HepG2 (cell line): ENCODE results near the gene SUPT4H1. TPM values are rescaled to one million over a fixed set of nuclear protein-coding genes. Genes with fewer than 3 reads are reported as not detected.

Source experiments
- BCL6 ChIP-seq: IDR thresholded peaks from 2 replicates; pipeline ENCODE4 v1.6.1; 2016; ENCODE audit warnings: missing genetic modification reagents, missing compliant biosample characterization
- CBX5 ChIP-seq: sonication (generic); formaldehyde crosslinking; IDR thresholded peaks from 2 replicates; pipeline ENCODE4 v1.4.0; 2020; ENCODE audit warnings: missing genetic modification reagents, borderline replicate concordance
- CREM ChIP-seq, 2 experiments: sonication (generic) in 1 of 2; formaldehyde crosslinking in 1 of 2; IDR thresholded peaks; 2 replicates each; pipeline versions ENCODE4 v1.4.0 to v1.6.1; 2016 to 2020; ENCODE audit warnings: antibody characterized with exemption in 1 of 2, mild to moderate bottlenecking in 1 of 2, missing genetic modification reagents in 1 of 2
- HOXA5 ChIP-seq: sonication (generic); formaldehyde crosslinking; IDR thresholded peaks from 2 replicates; pipeline ENCODE4 v1.4.0; 2020; ENCODE audit warnings: missing genetic modification reagents
- NCOR1 ChIP-seq: fragments of 200-600 bp; sonication (generic); IDR thresholded peaks from 2 replicates; pipeline ENCODE4 v1.7.0; 2017; ENCODE audit warnings: antibody characterized with exemption, low read length, borderline replicate concordance
- RORA ChIP-seq: sonication (generic); formaldehyde crosslinking; IDR thresholded peaks from 2 replicates; pipeline ENCODE4 v1.5.0; 2020; ENCODE audit warnings: mild to moderate bottlenecking, missing genetic modification reagents, moderate library complexity
- TCF7 ChIP-seq: sonication (generic); IDR thresholded peaks from 2 replicates; pipeline ENCODE4 v1.6.1; 2016; ENCODE audit warnings: antibody characterized with exemption, low read depth
- TGIF2 ChIP-seq: IDR thresholded peaks from 2 replicates; pipeline ENCODE4 v1.6.1; 2016; ENCODE audit warnings: control low read depth, missing compliant biosample characterization
- U2AF2 ChIP-seq: fragments of 200-400 bp; formaldehyde crosslinking; IDR thresholded peaks from 2 replicates; pipeline ENCODE4 v1.6.1; 2017; ENCODE audit warnings: low read depth, mild to moderate bottlenecking, low read length
- ZNF10 ChIP-seq: sonication (generic); formaldehyde crosslinking; IDR thresholded peaks from 2 replicates; pipeline ENCODE4 v1.4.0; 2020; ENCODE audit warnings: mild to moderate bottlenecking, low read depth, missing genetic modification reagents, borderline replicate concordance
- ZNF256 ChIP-seq: sonication (generic); formaldehyde crosslinking; conservative IDR thresholded peaks from 2 replicates; pipeline ENCODE4 v1.4.0; 2020; ENCODE audit warnings: missing genetic modification reagents
- ZNF30 ChIP-seq: sonication (generic); formaldehyde crosslinking; IDR thresholded peaks from 2 replicates; pipeline ENCODE4 v1.5.0; 2020; ENCODE audit warnings: mild to moderate bottlenecking, missing genetic modification reagents
- ZNF383 ChIP-seq: sonication (generic); formaldehyde crosslinking; IDR thresholded peaks from 2 replicates; pipeline ENCODE4 v1.4.0; 2020; ENCODE audit warnings: missing genetic modification reagents, mild to moderate bottlenecking, borderline replicate concordance
- ZNF549 ChIP-seq: sonication (generic); formaldehyde crosslinking; IDR thresholded peaks from 2 replicates; pipeline ENCODE4 v1.5.0; 2020; ENCODE audit warnings: missing genetic modification reagents
- ZNF672 ChIP-seq: sonication (generic); formaldehyde crosslinking; IDR thresholded peaks from 2 replicates; pipeline ENCODE4 v1.8.1; 2022; ENCODE audit warnings: missing genetic modification reagents
- ZNF678 ChIP-seq: sonication (generic); formaldehyde crosslinking; IDR thresholded peaks from 2 replicates; pipeline ENCODE4 v1.4.0; 2020; ENCODE audit warnings: mild to moderate bottlenecking, missing genetic modification reagents
- polyA plus RNA-seq, 8 experiments: library from polyadenylated mRNA; depleted of rRNA in 3 of 8; stranded (reverse) in 7 of 8; unstranded in 1 of 8; fragments of >200 nt; fragmentation: Illumina TruSeq in 4 of 8; extraction: Trizol in 4 of 8; gene quantifications; 2 replicates each; pipeline versions ENCODE4 v1.2.1 to v1.2.3, GENCODE V29; 2011 to 2016; ENCODE audit warnings: low read depth in 4 of 8, missing spikeins in 1 of 8, mixed read lengths in 1 of 8; ENCODE audit not compliant: insufficient read depth in 1 of 8
- total RNA-seq, 5 experiments: library from RNA; depleted of rRNA; stranded (reverse); fragments of >200 nt; fragmentation: Illumina TruSeq; extraction: Trizol; gene quantifications; 2 replicates each; pipeline ENCODE4 v1.2.3, GENCODE V29; 2016; ENCODE audit warnings: low read depth in 1 of 5
- TF ChIP-seq, protein P1 (sequence below): IDR thresholded peaks from 2 replicates; pipeline ENCODE4 v1.6.1; 2016; ENCODE audit warnings: low read depth, missing genetic modification reagents, missing compliant biosample characterization
- TF ChIP-seq, protein P2 (sequence below): sonication (generic); formaldehyde crosslinking; IDR thresholded peaks from 2 replicates; pipeline ENCODE4 v1.5.1; 2020; ENCODE audit warnings: missing genetic modification reagents, mild to moderate bottlenecking, borderline replicate concordance
- TF ChIP-seq, protein P3 (sequence below): IDR thresholded peaks from 2 replicates; pipeline ENCODE4 v1.6.1; 2016; ENCODE audit warnings: low read depth, control low read depth
- TF ChIP-seq, protein P4 (sequence below): sonication (generic); formaldehyde crosslinking; IDR thresholded peaks from 2 replicates; pipeline ENCODE4 v1.5.0; 2020; ENCODE audit warnings: mild to moderate bottlenecking, missing genetic modification reagents

The SUPT4H1 gene
- total and polyA plus RNA-seq, 2 of the 13 experiments (the other 11 are each of a cell fraction or from before 2014, with no cell fraction given) = 155 to 244 TPM

DNA sequence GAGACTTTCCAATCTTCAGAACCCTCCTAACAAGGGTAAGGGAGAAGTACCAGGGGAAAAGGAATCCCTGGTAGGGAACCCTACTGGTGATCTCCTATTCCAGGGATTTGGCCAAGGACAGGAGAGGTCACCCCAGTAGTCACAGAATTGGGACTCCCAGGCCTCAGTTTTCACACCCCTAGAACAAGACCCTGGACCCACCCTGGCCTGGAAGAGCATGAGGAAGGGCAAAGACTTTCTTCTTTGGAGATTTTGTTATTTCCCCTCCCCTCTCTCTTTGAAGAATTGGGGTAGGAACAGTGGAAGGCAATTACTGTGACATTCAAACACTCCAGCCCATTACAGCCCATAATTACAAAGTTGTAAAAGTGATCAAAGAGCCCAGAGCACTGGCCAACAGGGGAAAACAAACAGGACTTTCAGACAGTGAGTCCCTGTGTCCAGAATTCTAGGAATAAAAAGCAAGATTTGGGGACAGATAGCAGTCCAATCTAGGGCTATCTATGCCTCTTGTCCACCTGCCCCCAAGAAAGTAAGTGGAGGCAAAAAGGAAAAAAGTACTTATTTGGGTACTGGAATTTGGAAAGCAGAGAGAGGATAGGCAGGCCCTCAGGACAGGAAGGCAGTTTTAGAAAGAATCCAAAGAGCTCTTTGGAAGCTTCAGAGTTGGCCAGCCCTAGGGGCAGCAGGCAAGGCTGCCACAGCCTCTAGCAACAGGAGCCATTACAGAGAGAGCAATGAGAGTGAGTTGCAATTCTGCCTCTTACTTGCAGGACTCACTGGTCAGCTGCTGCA, 13.4 kb upstream of the SUPT4H1 start (continued):
- TF ChIP-seq, protein P1, sequence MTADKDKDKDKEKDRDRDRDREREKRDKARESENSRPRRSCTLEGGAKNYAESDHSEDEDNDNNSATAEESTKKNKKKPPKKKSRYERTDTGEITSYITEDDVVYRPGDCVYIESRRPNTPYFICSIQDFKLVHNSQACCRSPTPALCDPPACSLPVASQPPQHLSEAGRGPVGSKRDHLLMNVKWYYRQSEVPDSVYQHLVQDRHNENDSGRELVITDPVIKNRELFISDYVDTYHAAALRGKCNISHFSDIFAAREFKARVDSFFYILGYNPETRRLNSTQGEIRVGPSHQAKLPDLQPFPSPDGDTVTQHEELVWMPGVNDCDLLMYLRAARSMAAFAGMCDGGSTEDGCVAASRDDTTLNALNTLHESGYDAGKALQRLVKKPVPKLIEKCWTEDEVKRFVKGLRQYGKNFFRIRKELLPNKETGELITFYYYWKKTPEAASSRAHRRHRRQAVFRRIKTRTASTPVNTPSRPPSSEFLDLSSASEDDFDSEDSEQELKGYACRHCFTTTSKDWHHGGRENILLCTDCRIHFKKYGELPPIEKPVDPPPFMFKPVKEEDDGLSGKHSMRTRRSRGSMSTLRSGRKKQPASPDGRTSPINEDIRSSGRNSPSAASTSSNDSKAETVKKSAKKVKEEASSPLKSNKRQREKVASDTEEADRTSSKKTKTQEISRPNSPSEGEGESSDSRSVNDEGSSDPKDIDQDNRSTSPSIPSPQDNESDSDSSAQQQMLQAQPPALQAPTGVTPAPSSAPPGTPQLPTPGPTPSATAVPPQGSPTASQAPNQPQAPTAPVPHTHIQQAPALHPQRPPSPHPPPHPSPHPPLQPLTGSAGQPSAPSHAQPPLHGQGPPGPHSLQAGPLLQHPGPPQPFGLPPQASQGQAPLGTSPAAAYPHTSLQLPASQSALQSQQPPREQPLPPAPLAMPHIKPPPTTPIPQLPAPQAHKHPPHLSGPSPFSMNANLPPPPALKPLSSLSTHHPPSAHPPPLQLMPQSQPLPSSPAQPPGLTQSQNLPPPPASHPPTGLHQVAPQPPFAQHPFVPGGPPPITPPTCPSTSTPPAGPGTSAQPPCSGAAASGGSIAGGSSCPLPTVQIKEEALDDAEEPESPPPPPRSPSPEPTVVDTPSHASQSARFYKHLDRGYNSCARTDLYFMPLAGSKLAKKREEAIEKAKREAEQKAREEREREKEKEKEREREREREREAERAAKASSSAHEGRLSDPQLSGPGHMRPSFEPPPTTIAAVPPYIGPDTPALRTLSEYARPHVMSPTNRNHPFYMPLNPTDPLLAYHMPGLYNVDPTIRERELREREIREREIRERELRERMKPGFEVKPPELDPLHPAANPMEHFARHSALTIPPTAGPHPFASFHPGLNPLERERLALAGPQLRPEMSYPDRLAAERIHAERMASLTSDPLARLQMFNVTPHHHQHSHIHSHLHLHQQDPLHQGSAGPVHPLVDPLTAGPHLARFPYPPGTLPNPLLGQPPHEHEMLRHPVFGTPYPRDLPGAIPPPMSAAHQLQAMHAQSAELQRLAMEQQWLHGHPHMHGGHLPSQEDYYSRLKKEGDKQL (CRISPR knock-in tag) = 0 out of 2 replicates have a peak, but pooled peaks have one; percentile 12
- no peak for TF ChIP-seq ZNF672 (CRISPR knock-in tag)
- no peak for TF ChIP-seq TGIF2 (CRISPR knock-in tag)
- TF ChIP-seq RORA (CRISPR knock-in tag) = no peak
- TF ChIP-seq CBX5 = no peak
- peak; percentile 40; the same call in 1 of the 2 replicates for TF ChIP-seq CREM (IDR thresholded peaks at IDR 0.05)
- TF ChIP-seq CREM (CRISPR knock-in tag; IDR thresholded peaks at IDR 0.05) = no peak
- TF ChIP-seq ZNF30 = no peak
- no peak for TF ChIP-seq ZNF256 (CRISPR knock-in tag)
- no peak for TF ChIP-seq ZNF549 (CRISPR knock-in tag)
- 0 out of 2 replicates have a peak, but pooled peaks have one; percentile 33 for TF ChIP-seq NCOR1
- no peak for TF ChIP-seq ZNF678 (CRISPR knock-in tag)
- TF ChIP-seq HOXA5 (CRISPR knock-in tag) = no peak
- TF ChIP-seq, protein P2, sequence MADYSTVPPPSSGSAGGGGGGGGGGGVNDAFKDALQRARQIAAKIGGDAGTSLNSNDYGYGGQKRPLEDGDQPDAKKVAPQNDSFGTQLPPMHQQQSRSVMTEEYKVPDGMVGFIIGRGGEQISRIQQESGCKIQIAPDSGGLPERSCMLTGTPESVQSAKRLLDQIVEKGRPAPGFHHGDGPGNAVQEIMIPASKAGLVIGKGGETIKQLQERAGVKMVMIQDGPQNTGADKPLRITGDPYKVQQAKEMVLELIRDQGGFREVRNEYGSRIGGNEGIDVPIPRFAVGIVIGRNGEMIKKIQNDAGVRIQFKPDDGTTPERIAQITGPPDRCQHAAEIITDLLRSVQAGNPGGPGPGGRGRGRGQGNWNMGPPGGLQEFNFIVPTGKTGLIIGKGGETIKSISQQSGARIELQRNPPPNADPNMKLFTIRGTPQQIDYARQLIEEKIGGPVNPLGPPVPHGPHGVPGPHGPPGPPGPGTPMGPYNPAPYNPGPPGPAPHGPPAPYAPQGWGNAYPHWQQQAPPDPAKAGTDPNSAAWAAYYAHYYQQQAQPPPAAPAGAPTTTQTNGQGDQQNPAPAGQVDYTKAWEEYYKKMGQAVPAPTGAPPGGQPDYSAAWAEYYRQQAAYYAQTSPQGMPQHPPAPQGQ (CRISPR knock-in tag) = no peak
- no peak for TF ChIP-seq U2AF2
- TF ChIP-seq, protein P3, sequence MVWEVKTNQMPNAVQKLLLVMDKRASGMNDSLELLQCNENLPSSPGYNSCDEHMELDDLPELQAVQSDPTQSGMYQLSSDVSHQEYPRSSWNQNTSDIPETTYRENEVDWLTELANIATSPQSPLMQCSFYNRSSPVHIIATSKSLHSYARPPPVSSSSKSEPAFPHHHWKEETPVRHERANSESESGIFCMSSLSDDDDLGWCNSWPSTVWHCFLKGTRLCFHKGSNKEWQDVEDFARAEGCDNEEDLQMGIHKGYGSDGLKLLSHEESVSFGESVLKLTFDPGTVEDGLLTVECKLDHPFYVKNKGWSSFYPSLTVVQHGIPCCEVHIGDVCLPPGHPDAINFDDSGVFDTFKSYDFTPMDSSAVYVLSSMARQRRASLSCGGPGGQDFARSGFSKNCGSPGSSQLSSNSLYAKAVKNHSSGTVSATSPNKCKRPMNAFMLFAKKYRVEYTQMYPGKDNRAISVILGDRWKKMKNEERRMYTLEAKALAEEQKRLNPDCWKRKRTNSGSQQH (CRISPR knock-in tag) = no peak
- TF ChIP-seq, protein P4, sequence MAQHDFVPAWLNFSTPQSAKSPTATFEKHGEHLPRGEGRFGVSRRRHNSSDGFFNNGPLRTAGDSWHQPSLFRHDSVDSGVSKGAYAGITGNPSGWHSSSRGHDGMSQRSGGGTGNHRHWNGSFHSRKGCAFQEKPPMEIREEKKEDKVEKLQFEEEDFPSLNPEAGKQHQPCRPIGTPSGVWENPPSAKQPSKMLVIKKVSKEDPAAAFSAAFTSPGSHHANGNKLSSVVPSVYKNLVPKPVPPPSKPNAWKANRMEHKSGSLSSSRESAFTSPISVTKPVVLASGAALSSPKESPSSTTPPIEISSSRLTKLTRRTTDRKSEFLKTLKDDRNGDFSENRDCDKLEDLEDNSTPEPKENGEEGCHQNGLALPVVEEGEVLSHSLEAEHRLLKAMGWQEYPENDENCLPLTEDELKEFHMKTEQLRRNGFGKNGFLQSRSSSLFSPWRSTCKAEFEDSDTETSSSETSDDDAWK (CRISPR knock-in tag) = no peak
- peak; percentile 63 for TF ChIP-seq TCF7
- TF ChIP-seq ZNF383 = no peak
- TF ChIP-seq BCL6 (CRISPR knock-in tag) = peak; percentile 83
- TF ChIP-seq ZNF10 (CRISPR knock-in tag) = no peak
